Adrenal gland (tissue), 12 donors: ENCODE results near the gene TNS2. TPM values are rescaled to one million over a fixed set of nuclear protein-coding genes. Genes with fewer than 3 reads are reported as not detected.

ENCODE experiments used
- DNase-seq, 7 donors: peaks; one replicate each; pipeline ENCODE4 v3.0.0-alpha.2; 2019 to 2020
- H3K27ac ChIP-seq, 5 donors: fragments of 200-600 bp; sonication (generic) in 4 of 5; 1 replicate in 3 of 5; 2 replicates in 2 of 5; pipeline versions ENCODE4 v1.5.1 to v1.8.0; 2016 to 2020; ENCODE audit warnings: mild to moderate bottlenecking in 1 of 5
- H3K27me3 ChIP-seq: fragments of 200-600 bp; 2 replicates; pipeline ENCODE4 v1.8.0; 2021
- H3K36me3 ChIP-seq, 2 donors: fragments of 200-600 bp; replicated peaks in 1 of 2; 1 replicate in 1 of 2; 2 replicates in 1 of 2; pipeline versions ENCODE4 v1.5.1 to v1.8.0; 2018 to 2022
- H3K4me1 ChIP-seq, 2 donors: fragments of 200-600 bp; replicated peaks in 1 of 2; 1 replicate in 1 of 2; 2 replicates in 1 of 2; pipeline versions ENCODE4 v1.5.1 to v1.8.0; 2018 to 2021
- H3K4me3 ChIP-seq, 4 donors: fragments of 200-600 bp; sonication (generic) in 3 of 4; one replicate each; pipeline ENCODE4 v1.5.1; 2016 to 2018
- H3K9me3 ChIP-seq, 3 donors: fragments of 200-600 bp; sonication (generic) in 1 of 3; replicated peaks in 1 of 3; 1 replicate in 2 of 3; 2 replicates in 1 of 3; pipeline versions ENCODE4 v1.5.1 to v1.8.0; 2016 to 2021
- POLR2A ChIP-seq, 2 donors: fragments of 450-650 bp; IDR thresholded peaks; one replicate each; pipeline ENCODE4 v1.6.1; 2017; ENCODE audit warnings: antibody characterized with exemption in 2 of 2, mild to moderate bottlenecking in 2 of 2, moderate library complexity in 1 of 2
- WGBS, 4 donors: extraction: QIAGEN DNeasy Blood & Tissue Kit in 2 of 4; methylation state at CpG; one replicate each; pipeline versions ENCODE4 v1.1.5 to v1.1.7; 2013 to 2017; 5-methylcytosine and 5-hydroxymethylcytosine counted together
- intact Hi-C, 2 donors: fragments of 100-400 bp; cut with DNase I; formaldehyde crosslinking; loops; one replicate each; pipeline versions ENCODE4 v1.14.1 to v1.15.0; 2022 to 2023
- polyA plus RNA-seq, 3 donors: library from polyadenylated mRNA; stranded (reverse); fragments of 200-250 nt in 2 of 3; fragments of 350-450 nt in 1 of 3; fragmentation: Illumina TruSeq in 1 of 3; extraction: RNeasy Lipid Tissue Mini Kit (QIAGEN cat#74804) in 1 of 3; gene quantifications; one replicate each; pipeline ENCODE4 v1.2.3, GENCODE V29; 2013 to 2014
- total RNA-seq, 9 donors: library from RNA; depleted of rRNA in 4 of 9; stranded (reverse); fragments of >200 nt in 4 of 9; fragments of 120-200 nt in 1 of 9; fragmentation: NEBNext Ultra II Directional in 1 of 9; extraction: Animal tissue kit (Norgen Biotek cat#: 25700) in 1 of 9; gene quantifications; one replicate each; pipeline versions ENCODE4 v1.1.0 to v1.2.4, GENCODE V29; 2013 to 2023
- TF ChIP-seq, protein P1 (sequence below), 6 experiments: fragments of 450-650 bp in 4 of 6; fragments of 200-600 bp in 2 of 6; sonication (generic) in 1 of 6; IDR thresholded peaks; 1 replicate in 5 of 6; 2 replicates in 1 of 6; pipeline versions ENCODE4 v1.5.1 to v1.8.0; 2016 to 2021; ENCODE audit warnings: antibody characterized with exemption in 6 of 6, mild to moderate bottlenecking in 2 of 6, moderate library complexity in 1 of 6
- donor health status: healthy with polysubstance abuse.
- donor health status: Bipolar disorder and iron deficiency.
- donor health status: DM: yes; HTN: yes; CAD: no.
- donor health status: DM: no; HTN: no; CAD: no.
- donor health status: DM: no; HTN: no; CAD: no.
- donor health status: DM: yes; HTN: yes; CAD: no.

Gene TNS2
- total and polyA plus RNA-seq, 12 donors, result 21.8 to 1,019 (median 175) TPM

DNA sequence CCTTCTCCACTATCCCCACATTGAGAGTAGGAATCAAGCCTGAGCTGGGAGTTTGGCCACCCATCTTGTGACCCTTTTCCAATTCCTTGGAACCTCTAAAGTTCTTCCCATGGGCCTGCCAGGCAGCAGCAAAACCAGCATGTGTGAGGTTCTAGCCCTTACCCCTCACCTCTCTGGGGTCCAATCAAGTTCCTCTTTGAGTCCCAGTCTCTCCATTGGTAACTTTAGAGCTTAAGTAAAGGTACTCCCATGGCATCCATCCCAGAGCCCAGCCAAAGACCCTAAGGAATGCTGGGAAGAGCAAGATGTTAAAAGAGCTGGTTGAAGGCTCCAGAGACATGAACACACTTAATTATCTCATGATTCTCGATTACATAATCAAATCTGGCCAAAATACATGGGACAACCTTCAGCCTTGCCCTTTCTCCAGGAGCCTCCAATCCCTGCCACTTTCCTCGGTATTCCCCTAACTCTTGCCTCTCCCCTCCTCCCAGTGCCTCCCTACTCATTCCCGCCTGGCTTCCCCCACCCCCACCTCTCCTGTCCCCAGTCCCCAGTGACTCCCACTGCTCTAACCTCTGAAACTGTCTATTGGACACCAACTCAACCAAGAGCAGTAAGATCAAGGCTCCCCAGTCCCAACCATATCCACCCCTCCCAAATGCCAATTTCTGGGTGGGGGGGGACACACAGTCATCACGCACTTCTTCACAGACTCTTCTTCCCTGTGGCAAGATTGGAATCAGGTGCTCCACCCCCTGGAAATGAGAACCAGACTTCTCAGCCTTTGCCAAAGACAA, 4.8 kb upstream of the TNS2 start:
- Histone ChIP-seq H3K27ac (peak overlapping the region in 4 of 5 donors; percentile 91 to 99 (median 98)), H3K9me3 (no peaks in the 10 kb centered on the region), H3K36me3 (peaks cover 0 to 4% of the 10 kb centered on the region in 2 donors), H3K27me3 (no peaks in the 10 kb centered on the region), H3K4me1 (peaks cover 34 to 66% of the 10 kb centered on the region in 2 donors), H3K4me3 (peak overlapping the region in 1 of 4 donors; percentile 87)
- TF ChIP-seq POLR2A (IDR thresholded peaks at IDR 0.05), result no peak
- TF ChIP-seq, protein P1, sequence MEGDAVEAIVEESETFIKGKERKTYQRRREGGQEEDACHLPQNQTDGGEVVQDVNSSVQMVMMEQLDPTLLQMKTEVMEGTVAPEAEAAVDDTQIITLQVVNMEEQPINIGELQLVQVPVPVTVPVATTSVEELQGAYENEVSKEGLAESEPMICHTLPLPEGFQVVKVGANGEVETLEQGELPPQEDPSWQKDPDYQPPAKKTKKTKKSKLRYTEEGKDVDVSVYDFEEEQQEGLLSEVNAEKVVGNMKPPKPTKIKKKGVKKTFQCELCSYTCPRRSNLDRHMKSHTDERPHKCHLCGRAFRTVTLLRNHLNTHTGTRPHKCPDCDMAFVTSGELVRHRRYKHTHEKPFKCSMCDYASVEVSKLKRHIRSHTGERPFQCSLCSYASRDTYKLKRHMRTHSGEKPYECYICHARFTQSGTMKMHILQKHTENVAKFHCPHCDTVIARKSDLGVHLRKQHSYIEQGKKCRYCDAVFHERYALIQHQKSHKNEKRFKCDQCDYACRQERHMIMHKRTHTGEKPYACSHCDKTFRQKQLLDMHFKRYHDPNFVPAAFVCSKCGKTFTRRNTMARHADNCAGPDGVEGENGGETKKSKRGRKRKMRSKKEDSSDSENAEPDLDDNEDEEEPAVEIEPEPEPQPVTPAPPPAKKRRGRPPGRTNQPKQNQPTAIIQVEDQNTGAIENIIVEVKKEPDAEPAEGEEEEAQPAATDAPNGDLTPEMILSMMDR (IDR thresholded peaks at IDR 0.05), result no peak
- 41 to 52% (median 47%) methylated on average over 3 to 4 of the region's 4 CpGs for WGBS, 4 donors
- intact Hi-C loops, result no loop called here
- DNase-seq, result peak in 4 of 7 donors; percentile 49 to 63 (median 56)

DNA sequence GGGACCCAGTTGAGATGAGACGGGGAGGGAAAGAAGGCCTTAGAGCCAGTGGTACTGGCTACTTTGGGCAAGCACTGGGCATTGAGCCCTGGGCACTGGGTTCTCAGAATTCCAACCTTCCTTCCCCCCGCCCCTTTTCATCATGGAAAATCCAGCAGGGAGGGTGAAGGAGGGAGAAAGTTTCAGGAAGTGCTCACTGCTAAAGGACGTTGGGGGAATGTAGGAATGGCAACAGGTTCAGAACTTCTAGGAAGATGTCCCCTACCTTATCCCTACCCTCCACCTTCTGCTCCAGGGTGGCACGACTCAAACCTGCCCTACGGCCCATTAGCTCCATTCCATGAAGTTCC, 4.2 kb upstream of the TNS2 start:
- intact Hi-C loops, result no loop called here
- H3K36me3 ChIP-seq, result no peaks in the 10 kb centered on the region
- H3K9me3 ChIP-seq, result no peaks in the 10 kb centered on the region
- WGBS, 4 donors, result 39 to 50% (median 45%) methylated on average over 5 of the region's 5 CpGs
- no peak for TF ChIP-seq POLR2A (IDR thresholded peaks at IDR 0.05)
- TF ChIP-seq, protein P1 (IDR thresholded peaks at IDR 0.05), result no peak
- no peaks in the 10 kb centered on the region for H3K27me3 ChIP-seq
- peak overlapping the region in 4 of 5 donors; percentile 91 to 99 (median 98) for H3K27ac ChIP-seq
- DNase-seq, result peak in 5 of 7 donors; percentile 40 to 79 (median 62)
- H3K4me1 ChIP-seq, result peaks cover 39 to 72% of the 10 kb centered on the region in 2 donors
- peak overlapping the region in 1 of 4 donors; percentile 87 for H3K4me3 ChIP-seq

DNA sequence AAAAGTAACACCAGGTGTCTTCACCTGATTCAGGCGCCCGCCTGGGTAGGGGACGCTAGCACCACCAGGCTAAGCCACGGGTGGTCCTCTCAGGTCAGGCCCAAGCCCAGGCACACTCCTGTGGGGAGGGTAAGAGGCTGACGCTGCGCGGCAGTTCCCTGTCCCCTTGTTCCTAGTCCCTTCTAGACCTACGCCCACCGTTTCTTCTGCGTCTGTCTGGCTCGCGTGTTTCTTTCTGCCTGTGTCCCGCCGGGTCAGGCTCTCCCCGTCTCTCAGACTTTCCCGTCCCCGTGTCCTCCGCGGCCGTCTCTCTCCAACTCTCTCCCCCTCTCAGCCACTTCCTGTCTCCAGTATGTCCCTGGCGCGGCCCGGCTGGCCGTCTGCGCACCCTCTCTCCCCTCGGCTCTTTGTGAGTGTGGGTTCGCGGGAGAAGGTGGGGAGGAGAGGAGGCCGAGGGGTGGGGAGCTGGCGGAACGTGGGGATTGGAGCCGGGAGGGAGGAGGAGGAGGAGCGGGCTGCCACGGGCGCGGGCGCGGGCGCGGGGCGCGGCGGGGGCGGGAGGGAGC, 3.1 kb upstream of the TNS2 start:
- 0 to 1% (median 0%) methylated on average over 13 to 43 of the region's 44 CpGs for WGBS, 4 donors
- H3K36me3 ChIP-seq, result no peaks in the 10 kb centered on the region
- peaks cover 47 to 83% of the 10 kb centered on the region in 2 donors for H3K4me1 ChIP-seq
- TF ChIP-seq POLR2A (IDR thresholded peaks at IDR 0.05), result peak; percentile 98 to 99
- TF ChIP-seq, protein P1 (IDR thresholded peaks at IDR 0.05), result no peak
- peak overlapping the region; percentile 86 to 99 (median 98) for H3K27ac ChIP-seq
- intact Hi-C loops, result no loop called here
- no peaks in the 10 kb centered on the region for H3K27me3 ChIP-seq
- peak overlapping the region in 3 of 4 donors; percentile 8 to 87 (median 40) for H3K4me3 ChIP-seq
- no peaks in the 10 kb centered on the region for H3K9me3 ChIP-seq
- peak; percentile 87 to 96 (median 94) for DNase-seq

DNA sequence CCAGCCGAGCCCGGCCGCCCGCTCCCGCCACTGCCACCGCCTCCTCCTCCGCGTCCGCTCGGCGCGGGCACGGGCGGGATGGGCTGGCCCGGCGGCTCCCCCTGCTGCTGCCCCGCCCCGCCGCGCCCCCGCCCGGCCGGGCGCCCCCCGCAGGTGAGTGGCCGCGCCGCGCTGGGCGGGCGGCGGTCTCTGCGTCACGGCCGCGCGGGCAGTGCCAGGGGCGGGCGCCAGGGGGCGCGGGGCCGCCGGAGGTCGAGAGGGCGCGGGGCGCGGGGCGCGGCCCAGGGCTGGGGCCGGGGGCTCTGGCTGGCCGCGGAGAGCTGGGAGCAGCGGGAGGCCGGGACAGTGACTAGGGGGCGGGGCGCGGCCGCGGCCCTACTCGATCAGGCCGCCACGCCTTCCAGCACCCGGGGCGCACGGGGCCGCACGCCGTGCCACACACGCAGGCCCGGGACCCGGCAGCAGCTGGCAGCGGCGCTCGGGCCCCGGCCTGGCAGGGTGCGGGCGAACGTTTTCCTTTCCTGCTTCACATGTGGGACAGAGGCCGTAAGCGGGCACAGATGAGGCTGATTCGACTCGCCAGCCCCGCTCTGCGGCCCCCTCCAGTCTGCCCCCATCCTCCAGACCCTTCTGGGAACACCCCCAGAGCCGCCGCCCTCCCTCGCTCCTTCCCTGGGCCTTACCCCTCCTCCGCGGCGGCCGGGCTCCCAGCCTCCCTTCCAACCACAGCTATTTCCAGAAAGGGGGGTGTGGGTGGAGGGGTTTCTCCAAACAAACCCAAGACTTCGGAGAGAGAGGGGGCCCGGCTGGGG, 2.4 kb upstream of the TNS2 start:
- Histone ChIP-seq H3K4me1 (peaks cover 54 to 87% of the 10 kb centered on the region in 2 donors), H3K9me3 (no peaks in the 10 kb centered on the region), H3K4me3 (peak overlapping the region in 2 of 4 donors; percentile 25 to 87), H3K27me3 (no peaks in the 10 kb centered on the region), H3K27ac (peak overlapping the region; percentile 75 to 99 (median 96)), H3K36me3 (no peaks in the 10 kb centered on the region)
- 0 to 1% (median 0%) methylated on average over 2 to 91 of the region's 94 CpGs for WGBS, 4 donors
- peak; percentile 82 to 92 (median 87) for DNase-seq
- intact Hi-C loops, result no loop called here
- TF ChIP-seq, protein P1 (IDR thresholded peaks at IDR 0.05), result peak in 2 of 6 experiments; percentile 40 to 45
- TF ChIP-seq POLR2A (IDR thresholded peaks at IDR 0.05), result peak; percentile 78 to 81
